ENCODE data around the gene DNAAF5.
A peak's percentile ranks its signal among the peaks of the same experiment; 100 is the strongest.
"Not testable (repeated sequence)": the region's sequence is repeated elsewhere in the genome, so short reads cannot be mapped to it uniquely, and the experiment has no call there.

Gene DNAAF5

DNA sequence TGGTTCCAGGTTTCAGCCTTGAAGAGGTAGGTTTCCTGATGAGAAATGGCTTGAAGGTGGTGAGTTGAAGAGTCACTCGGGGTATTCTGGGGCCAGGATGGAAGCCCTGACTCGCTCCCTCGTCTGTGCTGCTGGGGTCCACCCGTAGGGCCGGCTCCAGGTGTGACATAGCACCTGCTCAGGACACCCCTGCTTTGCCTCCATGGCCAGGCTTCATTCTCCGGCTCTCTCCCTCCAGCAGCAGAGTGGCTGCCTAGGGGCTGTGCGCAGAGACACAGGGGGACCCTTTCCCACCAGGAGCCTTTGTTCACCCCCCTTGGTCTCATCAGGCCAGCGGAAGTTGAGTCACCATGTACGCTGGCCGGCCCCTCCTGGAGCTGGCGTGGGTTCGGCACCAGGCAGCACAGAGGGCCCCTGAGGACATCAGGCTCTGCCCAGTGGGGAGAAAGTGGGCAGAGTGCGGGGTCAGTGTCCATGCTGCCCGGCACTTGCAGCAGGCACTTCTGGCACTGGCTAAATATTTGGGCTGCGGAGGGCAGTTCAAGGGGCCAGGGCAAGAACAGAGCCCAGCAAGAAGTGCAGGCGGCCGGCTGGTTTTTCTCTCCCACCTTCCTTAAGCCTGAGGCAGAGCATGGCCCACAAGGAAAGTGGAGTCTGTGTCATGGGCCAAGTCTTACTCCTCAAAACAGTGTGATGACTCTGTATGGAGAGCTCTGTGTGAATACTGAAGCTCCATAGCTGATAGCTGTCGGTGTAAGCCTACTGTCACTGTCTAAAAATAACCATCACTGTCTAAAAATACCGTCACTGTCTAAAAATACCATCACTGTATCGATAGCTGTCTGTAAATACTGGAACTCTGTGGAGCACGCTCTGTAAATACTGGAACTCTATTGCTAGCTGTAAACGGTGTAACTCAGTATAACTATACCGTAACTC is 4.3 kb downstream of the DNAAF5 start:
- DNase-seq = no peak

DNA sequence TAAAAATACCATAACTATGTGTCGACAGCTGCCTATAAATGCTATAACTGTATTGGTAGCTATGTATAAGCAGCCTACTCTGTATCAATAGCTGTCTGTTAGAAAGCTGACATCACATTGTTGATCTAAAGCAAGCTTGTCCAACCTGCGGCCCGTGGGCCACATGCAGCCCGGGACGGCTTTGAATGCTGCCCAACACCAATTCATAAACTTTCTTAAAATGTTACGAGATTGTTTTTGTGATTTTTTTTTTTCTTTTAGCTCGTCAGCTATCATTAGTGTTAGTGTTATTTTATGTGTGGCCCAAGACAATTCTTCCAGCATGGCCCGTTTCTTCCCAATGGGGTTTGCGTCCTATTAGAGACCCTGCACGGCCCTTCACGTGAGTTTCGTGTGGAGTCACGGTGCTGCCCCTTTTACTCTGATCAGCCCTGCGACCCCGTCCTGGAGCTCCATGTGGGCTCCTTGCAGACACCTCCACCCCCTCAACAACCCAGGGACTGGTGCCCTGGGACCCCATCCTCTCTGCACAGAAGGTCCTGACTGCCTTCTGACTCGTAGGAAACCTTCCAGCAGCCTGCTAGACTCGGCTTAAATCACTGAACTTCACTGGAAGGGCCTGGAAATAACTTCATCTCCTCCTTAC is 5.1 kb downstream of the DNAAF5 start:
- no peak for DNase-seq

DNA sequence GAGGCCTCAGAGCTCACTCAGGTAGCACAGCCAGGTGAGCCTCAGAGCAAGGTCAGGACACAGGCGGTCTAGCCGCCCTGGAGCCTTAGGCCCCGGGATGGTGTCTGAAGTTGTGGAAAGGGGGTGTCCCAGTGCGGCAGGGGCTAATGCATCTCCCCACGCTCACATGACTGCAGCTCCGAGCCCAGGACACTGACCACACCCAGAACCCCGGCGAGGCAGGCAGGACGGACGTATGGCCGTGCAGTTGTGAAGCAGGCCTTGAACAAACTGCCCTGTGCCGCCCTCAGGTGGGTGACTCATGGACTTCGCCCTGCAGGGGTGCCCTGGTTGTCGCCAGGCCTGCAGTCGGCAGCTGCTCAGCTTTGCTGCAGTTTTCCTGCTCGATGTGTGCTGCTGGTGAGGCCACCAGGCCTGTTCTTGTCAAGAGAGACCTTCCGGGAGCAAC is 5.6 kb downstream of the DNAAF5 start:
- DNase-seq = peak; percentile 98

DNA sequence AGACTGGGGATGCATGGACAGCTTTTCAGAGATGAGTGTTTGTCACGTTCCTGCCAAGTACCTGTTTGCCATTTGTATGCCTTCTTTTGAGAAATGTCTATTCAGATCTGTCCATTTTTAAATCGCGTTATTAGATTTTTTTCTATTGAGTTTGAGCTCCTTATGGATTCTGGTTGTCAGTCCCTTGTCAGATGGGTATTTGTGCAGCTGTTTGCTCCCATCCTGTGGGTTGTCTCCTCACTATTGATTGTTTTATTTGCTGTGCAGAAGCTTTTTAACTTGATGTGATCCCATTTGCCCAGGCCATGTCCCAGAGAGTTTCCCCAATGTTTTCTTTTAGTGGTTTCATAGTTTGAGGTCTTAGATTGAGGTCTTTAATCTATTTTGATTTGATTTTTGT is 6.1 kb downstream of the DNAAF5 start:
- DNase-seq = no peak

DNA sequence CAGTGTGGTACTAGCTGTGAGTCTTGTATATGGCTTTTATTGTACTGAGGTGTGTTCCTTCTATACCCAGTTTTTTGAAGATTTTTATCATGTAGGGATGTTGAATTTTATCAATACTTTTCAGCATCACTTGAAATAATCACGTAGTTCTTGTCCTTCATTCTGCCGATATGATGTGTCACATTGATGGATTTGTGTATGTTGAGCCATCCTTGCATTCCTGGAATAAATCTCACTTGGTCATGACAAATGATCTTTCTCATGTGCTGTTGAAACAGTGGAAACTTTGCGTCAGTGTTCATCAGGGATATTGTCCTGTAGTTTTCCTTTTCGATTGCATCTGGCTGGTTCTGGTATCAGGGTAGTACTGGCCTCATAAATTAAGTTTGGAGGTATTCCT is 7.7 kb downstream of the DNAAF5 start:
- DNase-seq = no peak

DNA sequence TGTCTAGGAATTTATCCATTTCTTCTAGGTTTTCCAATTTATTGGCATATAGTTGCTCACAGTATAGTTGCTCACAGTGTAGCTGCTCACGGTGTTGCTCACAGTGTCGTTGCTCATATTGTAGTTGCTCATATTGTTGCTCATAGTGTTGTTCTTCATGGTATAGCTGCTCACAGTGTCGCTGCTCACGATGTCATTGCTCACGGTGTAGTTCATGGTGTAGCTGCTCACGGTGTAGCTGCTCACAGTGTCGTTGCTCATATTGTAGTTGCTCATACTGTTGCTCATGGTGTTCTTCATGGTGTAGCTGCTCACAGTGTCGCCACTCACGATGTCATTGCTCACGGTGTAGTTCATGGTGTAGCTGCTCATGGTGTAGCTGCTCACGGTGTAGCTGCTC is 8.3 kb downstream of the DNAAF5 start:
- DNase-seq = no peak

DNA sequence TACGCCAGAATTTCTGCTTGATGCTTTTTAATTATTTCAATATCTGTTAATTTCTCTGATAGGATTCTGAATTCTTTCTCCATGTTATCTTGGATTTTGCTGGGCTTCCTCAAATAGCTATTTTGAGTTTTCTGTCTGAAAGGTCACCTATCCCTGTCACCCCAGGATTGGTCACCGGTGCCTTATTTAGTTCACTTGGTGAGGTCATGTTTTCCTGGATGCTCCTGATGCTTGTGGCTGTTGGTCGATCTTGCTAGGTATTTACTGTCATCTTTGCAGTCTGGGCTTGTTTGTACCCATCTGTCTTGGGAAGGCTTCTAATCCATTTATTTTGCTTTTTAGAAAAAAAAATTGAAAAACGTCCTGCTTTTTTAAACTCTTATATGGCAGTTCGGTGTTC is 11.7 kb downstream of the DNAAF5 start:
- no peak for DNase-seq

DNA sequence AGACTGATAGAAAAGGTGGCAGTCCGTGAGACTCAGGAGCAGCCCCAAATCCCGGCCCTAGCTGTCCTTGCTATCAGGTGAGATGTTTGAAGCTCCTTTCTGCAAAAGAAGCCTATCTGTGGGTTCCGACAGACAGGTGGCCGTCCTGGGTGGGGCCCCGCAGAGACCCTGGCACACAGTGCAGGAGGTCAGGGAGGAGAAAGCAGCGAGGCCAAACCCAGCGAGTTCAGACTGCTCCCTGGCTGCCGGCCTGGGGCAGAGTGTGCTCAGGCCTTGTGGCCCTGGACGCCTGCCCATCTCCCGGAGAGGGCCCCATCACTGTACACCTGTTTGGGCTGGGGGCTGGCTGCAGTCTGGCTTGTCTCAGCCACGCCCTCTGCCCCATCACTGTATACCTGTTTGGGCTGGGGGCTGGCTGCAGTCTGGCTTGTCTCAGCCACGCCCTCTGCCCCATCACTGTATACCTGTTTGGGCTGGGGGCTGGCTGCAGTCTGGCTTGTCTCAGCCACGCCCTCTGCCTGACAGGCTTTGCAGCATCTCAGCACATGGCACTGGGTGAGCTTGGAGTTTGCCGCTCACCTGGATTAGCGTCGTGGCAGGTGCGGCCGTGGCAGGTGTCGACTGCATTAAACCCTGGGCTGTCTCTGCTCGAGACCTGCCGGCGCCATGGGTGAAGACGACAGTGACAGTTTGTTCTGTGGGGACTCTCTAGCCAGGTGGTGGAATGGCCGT is 12.4 kb downstream of the DNAAF5 start:
- no peak for DNase-seq

DNA sequence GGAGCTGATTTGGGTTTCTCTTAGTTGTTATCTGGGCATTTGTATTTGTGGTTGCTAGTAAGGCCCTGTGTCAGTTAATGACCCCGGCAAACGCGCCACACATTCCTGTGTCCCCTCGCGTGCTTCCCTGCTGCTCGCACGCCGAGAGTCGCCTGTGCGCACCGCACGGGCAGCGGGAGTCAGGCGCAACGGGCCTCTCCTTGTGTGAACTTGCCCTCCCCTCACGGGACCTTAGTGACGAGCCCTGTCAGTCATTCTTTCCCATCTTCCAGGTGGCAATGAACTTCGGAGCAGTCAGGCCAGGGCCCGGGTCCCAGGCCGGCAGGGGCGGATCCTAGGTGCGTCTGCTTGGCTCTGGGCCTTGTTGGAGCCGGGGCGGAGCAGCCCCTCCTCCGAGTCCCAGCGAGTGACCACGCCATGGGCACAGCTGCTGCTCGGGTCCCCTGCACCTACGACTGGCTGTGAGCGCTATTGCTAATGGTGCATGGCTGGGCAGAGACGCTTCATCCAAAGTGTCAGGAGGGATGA is 13.0 kb downstream of the DNAAF5 start:
- no peak for DNase-seq

DNA sequence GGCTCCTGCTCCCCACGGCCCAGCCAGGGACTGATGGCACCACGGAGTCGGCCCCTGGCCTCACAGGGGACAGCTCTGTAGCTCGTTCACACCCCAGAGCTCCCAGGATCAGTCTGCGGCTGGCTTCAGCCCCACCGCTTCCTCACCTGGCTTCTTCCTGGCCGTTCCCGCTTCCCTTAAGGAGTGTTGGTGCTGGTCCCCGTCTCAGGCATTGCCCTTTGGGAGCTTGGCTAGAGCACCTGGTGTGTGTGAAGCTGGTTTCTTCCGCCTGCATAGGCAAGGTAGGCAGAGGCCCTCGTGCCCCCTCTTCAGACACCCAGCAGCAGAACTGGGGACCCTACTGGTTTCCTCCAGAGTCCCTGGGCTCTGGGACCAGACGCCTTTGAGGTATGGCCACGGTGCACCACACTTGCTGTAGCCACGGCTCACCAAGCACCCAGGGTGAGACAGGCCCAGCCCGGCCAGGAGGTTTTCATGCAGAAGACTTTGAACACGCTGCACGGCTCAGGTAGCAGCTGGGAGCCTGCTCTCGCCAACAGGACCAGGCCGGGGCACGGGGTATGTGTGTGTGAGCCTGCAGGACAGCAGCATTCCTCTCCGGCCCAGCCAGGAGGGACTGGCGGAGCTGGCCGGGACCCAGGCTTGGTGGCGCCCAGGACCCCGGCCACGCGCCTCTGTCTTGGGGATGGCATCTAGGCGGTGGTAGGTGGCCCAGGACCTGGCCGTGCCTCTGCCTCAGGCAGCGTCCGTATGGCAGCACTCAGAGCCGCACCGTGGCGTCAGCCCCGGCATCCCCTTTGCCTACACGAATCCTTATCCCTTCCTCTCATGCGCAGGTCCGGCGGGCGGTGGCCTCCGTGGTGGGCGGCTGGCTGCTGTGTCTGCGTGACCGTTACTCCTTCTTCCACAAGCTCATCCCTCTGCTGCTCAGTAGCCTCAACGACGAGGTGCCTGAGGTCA is 13.8 kb downstream of the DNAAF5 start:
- DNase-seq = no peak

DNA sequence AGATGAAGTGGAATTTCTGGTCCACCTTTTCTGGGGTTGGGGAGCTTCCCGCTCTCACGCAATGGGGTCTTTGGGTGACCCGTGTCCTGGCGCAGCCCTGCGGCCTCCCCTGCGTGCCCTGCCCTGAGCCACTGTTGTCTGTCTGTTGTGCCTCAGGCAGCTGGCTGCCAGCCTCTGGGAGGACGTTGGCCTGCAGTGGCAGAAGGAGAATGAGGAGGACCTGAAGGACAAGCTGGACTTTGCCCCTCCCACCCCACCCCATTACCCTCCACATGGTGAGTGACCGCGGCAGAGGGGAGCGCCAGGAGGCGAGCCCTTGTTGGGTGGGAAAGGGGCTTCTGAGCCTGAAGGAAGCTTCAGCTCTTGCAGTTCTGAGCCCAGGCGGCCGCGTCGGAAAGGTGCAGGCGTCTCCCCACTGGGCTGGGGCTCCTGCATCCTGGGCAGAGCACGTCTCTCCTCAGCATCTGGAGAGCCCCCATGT is 14.7 kb downstream of the DNAAF5 start:
- DNase-seq = no peak

DNA sequence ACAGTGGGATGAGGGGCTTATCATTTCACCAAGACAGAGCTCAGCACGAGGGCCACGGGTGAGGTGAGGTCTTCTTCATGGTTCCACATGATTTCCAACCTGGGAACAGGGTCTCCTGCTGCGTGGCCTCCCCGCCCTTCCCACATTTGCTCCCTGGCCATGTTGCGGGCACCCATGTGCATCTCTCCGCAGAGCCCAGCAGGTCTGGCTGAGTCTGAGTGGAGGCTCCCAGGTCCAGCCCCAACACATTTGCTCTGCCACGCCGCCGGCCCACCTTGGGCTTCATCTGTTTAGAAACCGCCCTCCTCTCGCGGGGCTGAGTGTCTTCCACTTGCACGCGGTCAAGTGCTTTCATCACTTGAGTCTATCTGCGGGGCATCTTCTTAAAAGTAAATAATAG is 15.4 kb downstream of the DNAAF5 start:
- DNase-seq = no peak

DNA sequence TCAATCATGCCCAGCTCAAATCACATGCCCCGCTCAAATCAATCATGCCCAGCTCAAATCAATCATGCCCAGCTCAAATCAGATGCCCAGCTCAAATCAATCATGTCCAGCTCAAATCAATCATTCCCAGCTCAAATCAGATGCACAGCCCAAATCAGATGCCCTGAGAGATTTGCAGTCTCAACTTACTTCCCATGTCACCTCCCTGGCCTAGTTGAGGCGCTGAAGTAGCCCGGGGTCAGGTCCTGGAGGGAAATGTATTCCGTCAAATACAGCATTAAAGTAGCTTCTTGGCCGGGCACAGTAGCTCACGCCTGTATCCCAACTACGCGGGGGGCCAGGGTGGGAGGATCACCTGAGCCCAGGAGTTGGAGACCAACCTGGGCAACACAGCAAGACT is 16.3 kb downstream of the DNAAF5 start:
- DNase-seq = no peak

DNA sequence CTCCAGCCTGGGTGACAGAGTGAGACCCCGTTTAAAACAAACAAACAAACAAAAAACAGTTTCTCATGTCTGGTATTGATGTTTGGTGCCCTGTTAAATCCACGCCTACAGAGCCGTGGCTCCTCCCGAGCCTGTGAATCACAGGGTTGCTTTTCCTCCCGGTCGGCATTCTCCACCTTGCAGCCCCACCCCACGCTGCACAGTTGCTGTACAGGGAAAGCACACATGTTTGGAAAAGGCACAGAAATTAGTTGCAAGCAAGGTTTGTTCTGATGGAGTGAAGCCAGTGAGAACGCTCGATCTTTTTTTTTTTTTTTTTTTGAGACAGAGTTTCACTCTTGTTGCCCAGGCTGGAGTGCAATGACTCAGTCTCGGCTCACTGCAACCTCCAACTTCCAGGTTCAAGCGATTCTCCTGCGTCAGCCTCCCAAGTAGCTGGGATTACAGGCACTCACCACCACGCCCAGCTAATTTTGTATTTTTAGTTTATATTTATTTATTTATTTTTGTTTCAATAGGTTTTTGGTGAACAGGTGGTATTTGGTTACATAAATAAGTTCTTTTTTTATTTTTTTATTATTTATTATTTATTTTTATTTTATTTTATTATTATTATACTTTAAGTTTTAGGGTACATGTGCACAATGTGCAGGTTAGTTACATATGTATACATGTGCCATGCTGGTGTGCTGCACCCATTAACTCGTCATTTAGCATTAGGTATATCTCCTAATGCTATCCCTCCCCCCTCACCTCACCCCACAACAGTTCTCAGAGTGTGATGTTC is 17.0 kb downstream of the DNAAF5 start:
- not testable (repeated sequence) for DNase-seq

DNA sequence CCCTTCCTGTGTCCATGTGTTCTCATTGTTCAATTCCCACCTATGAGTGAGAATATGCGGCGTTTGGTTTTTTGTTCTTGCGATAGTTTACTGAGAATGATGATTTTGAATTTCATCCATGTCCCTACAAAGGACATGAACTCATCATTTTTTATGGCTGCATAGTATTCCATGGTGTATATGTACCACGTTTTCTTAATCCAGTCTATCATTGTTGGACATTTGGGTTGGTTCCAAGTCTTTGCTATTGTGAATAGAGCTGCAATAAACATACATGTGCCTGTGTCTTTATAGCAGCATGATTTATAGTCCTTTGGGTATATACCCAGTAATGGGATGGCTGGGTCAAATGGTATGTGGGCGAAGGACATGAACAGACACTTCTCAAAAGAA is 17.6 kb downstream of the DNAAF5 start:
- not testable (repeated sequence) for DNase-seq

DNA sequence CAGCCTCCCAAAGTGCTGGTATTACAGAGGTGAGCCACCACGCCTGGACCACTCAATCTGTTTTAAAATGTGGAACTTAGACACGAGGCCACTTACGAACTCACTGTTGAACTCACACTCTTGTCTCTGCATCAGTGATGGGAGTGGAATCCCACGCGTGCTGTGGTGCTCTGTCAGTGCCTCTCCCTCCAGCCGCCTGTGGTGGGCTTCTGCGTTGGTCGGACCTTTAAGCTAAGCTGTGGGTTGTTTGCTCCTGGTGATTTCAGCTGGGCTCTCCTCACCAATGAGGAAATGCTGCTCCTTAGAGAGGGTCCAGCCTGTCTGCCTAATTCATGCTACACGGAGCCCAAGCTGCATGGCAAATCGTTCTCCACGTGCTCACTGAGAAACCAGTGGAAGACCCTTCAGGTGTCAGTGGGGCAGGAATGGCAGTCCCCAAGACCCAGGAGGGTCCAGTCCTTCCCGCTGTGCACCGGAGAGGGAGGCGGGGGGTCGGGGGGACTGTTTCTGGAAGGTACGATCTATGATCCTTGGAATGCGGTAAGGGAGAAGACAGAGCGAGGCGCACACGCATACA is 18.4 kb downstream of the DNAAF5 start:
- DNase-seq = no peak

DNA sequence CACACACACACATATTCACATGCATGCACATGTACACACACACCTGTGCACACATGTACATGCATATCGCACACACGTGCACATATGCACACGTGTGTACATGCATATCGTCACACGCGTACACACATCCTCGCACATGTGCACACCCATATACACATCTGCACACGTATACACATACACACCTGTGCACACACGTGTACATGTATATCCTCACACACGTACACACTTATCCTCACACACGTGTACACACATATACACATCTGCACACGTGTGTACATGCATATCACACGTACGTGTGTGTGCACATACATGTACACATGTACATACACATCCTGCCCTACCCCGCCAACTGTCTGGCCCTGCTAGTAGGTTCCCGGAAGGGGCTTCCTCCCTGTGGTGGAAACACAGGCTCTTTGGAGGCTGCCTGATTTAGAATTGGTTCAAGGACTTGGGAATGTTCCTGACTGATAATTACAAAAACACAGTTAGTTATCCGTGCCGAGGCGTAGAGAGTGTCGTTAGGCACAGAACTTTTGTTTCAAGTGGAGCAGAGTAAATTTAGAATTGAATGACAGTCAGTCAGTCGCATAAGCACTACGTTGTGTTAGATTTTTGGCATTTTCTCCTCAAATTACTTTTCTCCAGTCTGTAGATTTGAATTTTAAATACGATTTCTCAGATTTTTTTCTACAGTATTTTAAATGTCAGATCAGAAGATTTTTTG is 19.1 kb downstream of the DNAAF5 start:
- DNase-seq = no peak

DNA sequence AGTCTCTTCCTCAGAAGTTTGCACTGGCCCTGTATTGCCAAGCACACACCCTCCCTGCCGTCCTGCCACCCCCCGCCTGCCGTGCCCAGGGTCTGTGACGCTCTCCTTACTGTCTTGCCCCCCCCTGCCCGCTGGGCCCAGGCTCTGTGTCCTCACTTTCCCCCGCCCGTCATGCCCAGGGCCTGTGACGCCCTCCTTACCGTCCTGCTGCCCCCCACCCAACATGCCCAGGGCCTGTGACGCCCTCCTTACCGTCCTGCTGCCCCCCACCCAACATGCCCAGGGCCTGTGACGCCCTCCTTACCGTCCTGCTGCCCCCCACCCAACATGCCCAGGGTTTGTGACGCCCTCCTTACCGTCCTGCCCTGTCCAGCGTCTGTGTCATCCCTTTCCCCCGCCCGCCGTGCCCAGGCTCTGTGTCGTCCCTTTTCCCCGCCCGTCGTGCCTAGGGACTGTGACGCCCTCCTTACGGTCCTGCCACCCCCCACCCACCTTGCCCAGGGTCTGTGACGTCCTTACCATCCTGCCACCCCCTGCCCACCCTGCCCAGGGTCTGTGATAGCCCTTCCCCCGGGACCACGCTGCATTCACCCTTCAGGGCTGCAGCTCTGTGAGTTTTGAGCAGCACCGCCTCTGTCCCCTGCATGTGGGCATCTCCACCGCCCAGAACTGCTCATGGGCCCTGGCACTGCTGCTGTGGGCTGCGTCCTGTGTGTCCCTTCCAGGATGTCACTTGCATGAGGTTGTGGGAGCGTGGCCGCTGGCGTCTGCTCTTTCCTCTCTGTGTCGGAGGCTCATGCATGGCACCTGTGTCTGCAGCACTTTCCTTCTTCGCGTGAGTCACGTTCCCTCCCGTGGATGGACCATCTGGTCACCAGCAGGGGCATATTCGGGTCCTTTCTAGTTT is 19.9 kb downstream of the DNAAF5 start:
- DNase-seq = no peak

DNA sequence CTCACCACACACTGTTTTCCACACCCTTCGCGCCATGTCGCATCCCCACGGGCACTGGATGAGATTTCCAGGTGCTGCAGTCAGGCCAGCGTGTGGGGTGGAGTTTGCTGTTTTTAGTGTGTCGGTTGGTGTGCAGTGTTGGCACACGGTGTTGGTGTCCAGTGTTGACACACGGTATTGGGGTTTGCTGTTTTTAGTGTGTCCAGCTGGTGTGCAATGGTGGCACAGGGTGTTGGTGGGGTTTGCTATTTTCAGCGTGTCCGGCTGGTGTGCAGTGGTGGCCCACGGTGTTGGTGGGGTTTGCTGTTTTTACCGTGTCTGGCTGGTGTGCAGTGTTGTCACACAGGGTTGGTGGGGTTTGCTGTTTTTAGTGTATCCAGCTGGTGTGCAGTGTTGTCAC is 20.7 kb downstream of the DNAAF5 start:
- no peak for DNase-seq

All from SHP77 treated with DMSO at 0.1 percent for 48 hours (cell line).